Astrocyte (in vitro differentiated cells and primary cell): Measurements from ENCODE around the gene IRF3. TPM values are rescaled to one million over a fixed set of nuclear protein-coding genes. Genes with fewer than 3 reads are reported as not detected.

Source experiments
- DNase-seq: peaks from one replicate; pipeline ENCODE4 v3.0.0-alpha.2; 2010; ENCODE audit warnings: low read depth
- FAIRE-seq: peaks from 2 replicates; lab custom pipeline; 2011; peaks lifted over from hg19 to GRCh38; lab: Jason Lieb, UNC
- H2AFZ ChIP-seq: 2 replicates; pipeline ENCODE4 v1.6.0; 2012; ENCODE audit warnings: low read depth, low read length, inconsistent platforms
- H3K27ac ChIP-seq: 2 replicates; pipeline ENCODE4 v1.5.1; 2011; ENCODE audit warnings: low read depth, low read length, inconsistent platforms
- H3K27me3 ChIP-seq: 2 replicates; pipeline ENCODE4 v1.6.0; 2011; ENCODE audit warnings: low read length, inconsistent platforms; ENCODE audit not compliant: insufficient read depth
- H3K36me3 ChIP-seq: 2 replicates; pipeline ENCODE4 v1.5.1; 2011; ENCODE audit warnings: low read length, inconsistent platforms; ENCODE audit not compliant: insufficient read depth
- H3K4me1 ChIP-seq: 2 replicates; pipeline ENCODE4 v1.5.1; 2011; ENCODE audit warnings: low read length, inconsistent platforms; ENCODE audit not compliant: insufficient read depth
- H3K4me2 ChIP-seq: 2 replicates; pipeline ENCODE4 v1.6.0; 2012; ENCODE audit warnings: low read length, inconsistent platforms
- H3K4me3 ChIP-seq: 2 replicates; pipeline ENCODE4 v1.5.1; 2011; ENCODE audit warnings: low read depth, mild to moderate bottlenecking, low read length, inconsistent platforms; ENCODE audit not compliant: insufficient read depth
- H3K79me2 ChIP-seq: 2 replicates; pipeline ENCODE4 v1.6.0; 2012; ENCODE audit warnings: mild to moderate bottlenecking, low read length, inconsistent platforms; ENCODE audit not compliant: insufficient read depth
- H3K9ac ChIP-seq: 2 replicates; pipeline ENCODE4 v1.6.0; 2012; ENCODE audit warnings: mild to moderate bottlenecking, low read length, inconsistent platforms
- H3K9me3 ChIP-seq: 2 replicates; pipeline ENCODE4 v1.5.1; 2012; ENCODE audit warnings: low read depth, mild to moderate bottlenecking, low read length, inconsistent platforms; ENCODE audit not compliant: insufficient read depth
- H4K20me1 ChIP-seq: 2 replicates; pipeline ENCODE4 v1.6.0; 2012; ENCODE audit warnings: low read length, inconsistent platforms; ENCODE audit not compliant: insufficient read depth
- H3K27ac Mint-ChIP-seq: one replicate; pipeline ENCODE4 v1.8.0; 2021; ENCODE audit warnings: mild to moderate bottlenecking, mixed read lengths; ENCODE audit not compliant: unreplicated experiment
- H3K27me3 Mint-ChIP-seq: one replicate; pipeline ENCODE4 v1.8.0; 2021; ENCODE audit warnings: low read depth, mixed read lengths; ENCODE audit not compliant: unreplicated experiment
- H3K36me3 Mint-ChIP-seq: one replicate; pipeline ENCODE4 v1.8.0; 2021; ENCODE audit warnings: low read depth, mixed read lengths; ENCODE audit not compliant: unreplicated experiment
- H3K4me1 Mint-ChIP-seq: one replicate; pipeline ENCODE4 v1.8.0; 2021; ENCODE audit warnings: low read depth, mixed read lengths; ENCODE audit not compliant: unreplicated experiment
- H3K4me3 Mint-ChIP-seq: one replicate; pipeline ENCODE4 v1.8.0; 2021; ENCODE audit warnings: mild to moderate bottlenecking, moderate library complexity, mixed read lengths; ENCODE audit not compliant: unreplicated experiment
- H3K9me3 Mint-ChIP-seq: one replicate; pipeline ENCODE4 v1.8.0; 2021; ENCODE audit warnings: mild to moderate bottlenecking, mixed read lengths; ENCODE audit not compliant: unreplicated experiment
- EZH2 ChIP-seq: IDR thresholded peaks from 2 replicates; pipeline ENCODE4 v1.6.1; 2012; ENCODE audit warnings: mild to moderate bottlenecking, low read length, inconsistent platforms; ENCODE audit not compliant: insufficient read depth
- total RNA-seq: library from RNA; stranded (reverse); gene quantifications from 2 replicates; pipeline ENCODE4 v1.2.1, GENCODE V29; 2021
- TF ChIP-seq, protein P1 (sequence below): IDR thresholded peaks from 2 replicates; pipeline ENCODE4 v1.5.1; 2011; ENCODE audit warnings: low read depth, mild to moderate bottlenecking, inconsistent platforms, low read length, moderate library complexity; ENCODE audit not compliant: insufficient read depth

Gene IRF3
- total RNA-seq, 1 donor from 2014 or later, result 68.1 TPM

DNA sequence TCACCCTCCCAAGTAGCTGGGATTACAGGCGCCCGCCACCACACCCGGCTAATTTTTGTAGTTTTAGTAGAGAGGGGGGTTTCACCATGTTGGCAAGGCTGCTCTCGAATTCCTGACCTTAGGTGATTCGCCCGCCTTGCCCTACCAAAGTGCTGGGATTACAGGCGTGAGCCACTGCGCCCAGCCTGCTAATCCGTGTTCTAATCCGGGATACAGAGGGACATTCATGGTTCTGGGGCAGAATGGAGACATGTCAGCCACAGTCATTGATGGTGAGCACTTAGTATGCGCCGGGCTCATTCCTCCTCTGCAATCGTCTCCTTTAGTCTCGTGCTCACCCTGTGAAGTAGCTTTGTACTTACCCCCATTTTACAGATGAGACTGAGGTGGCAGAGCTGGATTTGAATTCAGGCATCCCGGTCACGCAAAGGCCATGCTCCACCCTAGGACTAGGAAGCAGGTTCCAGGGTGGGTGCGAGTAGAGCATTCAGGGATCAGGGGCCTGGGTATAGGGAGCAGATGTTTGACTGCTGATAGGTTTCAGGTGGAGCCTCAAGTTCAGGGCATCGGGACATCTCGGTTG lies 34.0 kb downstream of the IRF3 start:
- peaks cover 4% of the 10 kb centered on the region for H3K36me3 ChIP-seq
- no peak overlapping the region for H2AFZ ChIP-seq
- H3K27ac ChIP-seq, result no peak overlapping the region
- Mint-ChIP-seq H3K36me3 (peaks cover 13% of the 10 kb centered on the region), H3K4me3 (no peak overlapping the region), H3K9me3 (peaks cover 1% of the 10 kb centered on the region), H3K27me3 (no peaks in the 10 kb centered on the region), H3K4me1 (peaks cover 5% of the 10 kb centered on the region), H3K27ac (no peak overlapping the region)
- no peaks in the 10 kb centered on the region for H3K27me3 ChIP-seq
- DNase-seq (no peak), FAIRE-seq (no peak)
- H3K79me2 ChIP-seq, result no peaks in the 10 kb centered on the region
- H3K4me1 ChIP-seq, result peaks cover 9% of the 10 kb centered on the region
- no peak overlapping the region for H3K4me3 ChIP-seq
- H4K20me1 ChIP-seq, result peaks cover 5% of the 10 kb centered on the region
- H3K9me3 ChIP-seq, result no peaks in the 10 kb centered on the region
- TF ChIP-seq, protein P1, sequence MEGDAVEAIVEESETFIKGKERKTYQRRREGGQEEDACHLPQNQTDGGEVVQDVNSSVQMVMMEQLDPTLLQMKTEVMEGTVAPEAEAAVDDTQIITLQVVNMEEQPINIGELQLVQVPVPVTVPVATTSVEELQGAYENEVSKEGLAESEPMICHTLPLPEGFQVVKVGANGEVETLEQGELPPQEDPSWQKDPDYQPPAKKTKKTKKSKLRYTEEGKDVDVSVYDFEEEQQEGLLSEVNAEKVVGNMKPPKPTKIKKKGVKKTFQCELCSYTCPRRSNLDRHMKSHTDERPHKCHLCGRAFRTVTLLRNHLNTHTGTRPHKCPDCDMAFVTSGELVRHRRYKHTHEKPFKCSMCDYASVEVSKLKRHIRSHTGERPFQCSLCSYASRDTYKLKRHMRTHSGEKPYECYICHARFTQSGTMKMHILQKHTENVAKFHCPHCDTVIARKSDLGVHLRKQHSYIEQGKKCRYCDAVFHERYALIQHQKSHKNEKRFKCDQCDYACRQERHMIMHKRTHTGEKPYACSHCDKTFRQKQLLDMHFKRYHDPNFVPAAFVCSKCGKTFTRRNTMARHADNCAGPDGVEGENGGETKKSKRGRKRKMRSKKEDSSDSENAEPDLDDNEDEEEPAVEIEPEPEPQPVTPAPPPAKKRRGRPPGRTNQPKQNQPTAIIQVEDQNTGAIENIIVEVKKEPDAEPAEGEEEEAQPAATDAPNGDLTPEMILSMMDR, result no peak
- TF ChIP-seq EZH2, result no peak
- H3K9ac ChIP-seq, result no peak overlapping the region
- H3K4me2 ChIP-seq, result no peak overlapping the region

DNA sequence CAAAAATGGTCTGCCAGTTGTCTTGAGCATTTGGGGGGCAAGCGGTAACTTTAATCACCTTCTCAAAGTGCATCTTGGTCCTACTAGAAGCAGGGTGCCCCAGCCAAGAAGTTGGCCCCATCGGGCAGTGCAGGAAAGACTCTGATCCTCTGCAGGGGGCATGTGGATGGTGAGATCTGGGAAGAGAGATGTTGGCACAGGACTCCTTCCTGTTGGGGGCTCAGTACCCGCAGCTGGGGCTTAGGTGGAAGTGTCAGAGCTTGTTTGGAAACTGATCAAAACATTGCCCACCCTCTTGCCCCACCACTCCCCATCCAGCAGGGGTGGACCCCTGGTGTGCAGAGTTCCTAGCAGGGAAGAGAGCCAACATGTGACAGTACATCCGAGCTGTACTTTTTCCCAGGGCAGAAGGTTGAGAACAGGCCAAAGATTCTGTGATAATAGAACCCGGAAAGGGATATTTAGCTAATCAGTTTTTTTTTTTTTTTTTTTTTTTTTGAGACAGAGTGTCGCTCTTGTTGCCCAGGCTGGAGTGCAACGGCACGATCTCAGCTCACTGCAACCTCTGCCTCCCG lies 34.6 kb downstream of the IRF3 start:
- Histone ChIP-seq H2AFZ (no peak overlapping the region), H3K9me3 (no peaks in the 10 kb centered on the region), H3K9ac (no peak overlapping the region), H3K79me2 (no peaks in the 10 kb centered on the region), H3K4me1 (peaks cover 9% of the 10 kb centered on the region), H3K4me3 (no peak overlapping the region), H3K36me3 (peaks cover 4% of the 10 kb centered on the region), H3K27me3 (no peaks in the 10 kb centered on the region), H3K4me2 (peak overlapping the region; percentile 18), H3K27ac (no peak overlapping the region), H4K20me1 (peaks cover 5% of the 10 kb centered on the region)
- TF ChIP-seq, protein P1, result no peak
- no peak for TF ChIP-seq EZH2
- Mint-ChIP-seq H3K4me1 (peaks cover 4% of the 10 kb centered on the region), H3K27ac (no peak overlapping the region), H3K9me3 (peaks cover 1% of the 10 kb centered on the region), H3K36me3 (peaks cover 10% of the 10 kb centered on the region), H3K27me3 (no peaks in the 10 kb centered on the region), H3K4me3 (no peak overlapping the region)
- FAIRE-seq (no peak), DNase-seq (no peak)

DNA sequence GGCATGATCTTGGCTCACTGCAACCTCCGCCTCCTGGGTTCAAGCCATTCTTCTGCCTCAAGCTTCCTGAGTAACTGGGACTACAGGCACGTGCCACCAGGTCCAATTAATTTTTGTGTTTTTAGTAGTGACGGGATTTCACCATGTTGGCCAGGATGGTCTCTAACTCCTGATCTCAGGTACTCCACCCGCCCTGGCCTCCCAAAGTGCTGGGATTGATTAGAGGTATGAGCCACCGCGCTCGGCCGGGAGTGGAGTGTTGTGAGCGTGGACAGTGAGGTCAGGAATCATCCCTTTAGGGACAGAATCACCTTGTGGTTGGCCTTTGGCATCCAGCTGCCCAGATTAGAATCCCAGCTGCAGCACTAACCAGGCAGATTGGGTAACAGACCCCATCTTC lies 36.0 kb downstream of the IRF3 start:
- Histone ChIP-seq H3K36me3 (peaks cover 4% of the 10 kb centered on the region), H2AFZ (no peak overlapping the region), H3K9ac (no peak overlapping the region), H3K27ac (no peak overlapping the region), H4K20me1 (peaks cover 7% of the 10 kb centered on the region), H3K79me2 (no peaks in the 10 kb centered on the region), H3K9me3 (no peaks in the 10 kb centered on the region), H3K4me3 (no peak overlapping the region), H3K4me2 (no peak overlapping the region), H3K27me3 (no peaks in the 10 kb centered on the region), H3K4me1 (peaks cover 7% of the 10 kb centered on the region)
- Mint-ChIP-seq H3K27me3 (no peaks in the 10 kb centered on the region), H3K27ac (no peak overlapping the region), H3K4me3 (no peak overlapping the region), H3K36me3 (peaks cover 11% of the 10 kb centered on the region), H3K9me3 (no peaks in the 10 kb centered on the region), H3K4me1 (peaks cover 1% of the 10 kb centered on the region)
- DNase-seq (no peak), FAIRE-seq (no peak)
- no peak for TF ChIP-seq EZH2
- TF ChIP-seq, protein P1, result no peak
